Fibroblast of upper back skin (primary cell): Measurements from ENCODE around the gene FHOD3.
"Not testable (repeated sequence)": the region's sequence is repeated elsewhere in the genome, so short reads cannot be mapped to it uniquely, and the experiment has no call there.

Experiments
- DNase-seq: peaks from one replicate; pipeline ENCODE4 v3.0.0-alpha.2; 2013

FHOD3 gene

GRCh38 chr18:36530676-36531405, 233.3 kb downstream of the FHOD3 start:
- DNase-seq, result no peak

DNA sequence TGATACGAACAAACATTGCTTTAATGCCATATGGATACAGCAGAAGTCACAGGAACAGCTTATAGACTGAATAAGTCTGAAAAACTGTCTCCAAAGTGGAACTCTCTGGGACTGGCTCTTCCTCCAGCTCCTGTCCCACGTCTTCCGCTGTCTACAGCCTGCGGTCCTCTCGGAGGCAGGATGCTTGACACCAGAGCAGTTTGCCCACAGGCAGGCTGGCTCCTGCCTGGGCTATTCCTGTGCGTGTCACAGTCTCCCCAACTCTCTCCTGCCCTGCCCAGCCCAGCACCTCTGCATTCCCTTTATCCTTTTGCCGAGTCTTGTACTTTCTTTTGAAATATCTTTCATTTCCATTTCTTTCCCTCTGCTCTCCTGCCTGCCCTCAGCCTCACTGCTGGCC, 234.1 kb downstream of the FHOD3 start:
- DNase-seq, result no peak

- peak; percentile 53 for DNase-seq
These were observed 234.9 kb downstream of the FHOD3 start for GRCh38 chr18:36532394-36532793.

DNA sequence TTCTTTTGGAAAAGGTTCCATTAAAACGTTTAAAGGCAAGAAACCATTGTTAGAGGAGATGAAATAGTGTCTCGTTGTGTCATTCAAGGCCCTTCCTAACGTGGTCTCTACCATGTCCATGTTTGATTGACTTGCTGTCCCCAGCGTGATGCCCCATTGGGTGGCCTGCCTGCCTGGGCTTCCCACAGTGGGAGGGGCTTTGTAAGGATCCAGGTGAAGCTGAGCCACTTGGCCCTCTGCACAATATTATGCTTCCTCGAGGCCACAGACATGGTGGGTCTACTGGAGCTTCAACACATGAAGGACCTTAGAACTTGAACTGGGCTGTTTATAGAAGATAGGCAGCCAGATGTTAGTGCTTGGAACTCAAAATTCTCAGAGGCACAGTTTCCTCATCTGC, 235.3 kb downstream of the FHOD3 start:
- DNase-seq, result no peak

DNA sequence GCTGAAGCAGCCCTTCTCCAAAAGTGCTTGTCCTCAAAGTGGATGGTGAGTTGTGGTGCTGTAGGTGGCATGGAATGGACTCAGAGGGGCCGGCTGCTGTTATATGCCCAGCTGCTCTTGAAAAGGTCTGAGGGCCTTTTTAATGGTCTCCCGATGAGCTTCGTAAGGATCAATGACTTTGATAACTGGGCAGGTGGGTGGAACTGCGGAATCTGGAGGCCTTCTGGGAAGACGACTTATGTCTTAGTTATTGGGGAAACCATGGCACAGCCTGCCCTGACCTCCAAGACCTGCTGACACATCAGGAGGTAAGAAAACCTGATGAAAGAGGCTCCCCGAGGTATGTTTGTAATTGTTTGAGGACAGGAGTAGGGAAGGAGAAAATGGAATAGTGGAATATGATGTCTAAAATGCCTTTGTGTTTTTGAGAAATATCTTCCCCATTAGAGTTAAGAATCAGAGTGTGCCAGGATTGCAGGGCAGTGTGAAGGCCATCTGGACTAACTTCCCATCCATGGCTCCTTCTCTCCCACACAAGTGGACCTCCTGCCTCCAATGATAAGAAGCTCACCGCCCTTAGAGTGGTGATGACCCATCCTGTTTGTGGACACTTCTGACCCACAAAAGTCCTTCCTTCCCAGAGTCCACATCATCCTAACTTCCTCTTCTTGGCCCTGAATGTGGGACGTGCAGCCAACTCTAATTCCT, 236.1 kb downstream of the FHOD3 start:
- no peak for DNase-seq

DNA sequence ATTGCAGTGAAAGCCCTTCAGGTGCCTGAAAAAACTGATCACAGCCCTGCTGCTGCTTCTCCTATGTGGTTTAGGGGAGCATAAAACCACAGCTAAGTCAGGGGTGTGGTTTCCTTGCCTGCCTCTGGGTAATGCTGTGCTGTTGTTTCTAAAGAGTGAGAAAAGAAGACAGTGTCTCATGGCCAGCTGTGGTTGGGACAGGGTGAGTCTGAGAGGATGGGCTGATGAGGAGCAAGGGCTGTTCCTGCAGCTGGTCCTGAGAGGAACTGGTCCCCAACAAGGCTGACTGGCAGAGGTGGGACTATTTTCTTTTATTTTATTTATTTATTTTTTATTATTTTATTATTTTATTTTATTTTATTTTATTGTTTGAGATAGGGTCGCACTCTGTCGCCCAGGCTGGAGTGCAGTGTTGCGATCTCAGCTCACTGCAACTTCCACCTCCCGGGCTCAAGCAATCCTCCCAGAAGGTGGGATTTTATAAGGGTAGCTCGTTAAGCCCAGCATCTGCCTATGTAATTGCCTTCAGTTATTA, 236.7 kb downstream of the FHOD3 start:
- DNase-seq, result no peak

DNA sequence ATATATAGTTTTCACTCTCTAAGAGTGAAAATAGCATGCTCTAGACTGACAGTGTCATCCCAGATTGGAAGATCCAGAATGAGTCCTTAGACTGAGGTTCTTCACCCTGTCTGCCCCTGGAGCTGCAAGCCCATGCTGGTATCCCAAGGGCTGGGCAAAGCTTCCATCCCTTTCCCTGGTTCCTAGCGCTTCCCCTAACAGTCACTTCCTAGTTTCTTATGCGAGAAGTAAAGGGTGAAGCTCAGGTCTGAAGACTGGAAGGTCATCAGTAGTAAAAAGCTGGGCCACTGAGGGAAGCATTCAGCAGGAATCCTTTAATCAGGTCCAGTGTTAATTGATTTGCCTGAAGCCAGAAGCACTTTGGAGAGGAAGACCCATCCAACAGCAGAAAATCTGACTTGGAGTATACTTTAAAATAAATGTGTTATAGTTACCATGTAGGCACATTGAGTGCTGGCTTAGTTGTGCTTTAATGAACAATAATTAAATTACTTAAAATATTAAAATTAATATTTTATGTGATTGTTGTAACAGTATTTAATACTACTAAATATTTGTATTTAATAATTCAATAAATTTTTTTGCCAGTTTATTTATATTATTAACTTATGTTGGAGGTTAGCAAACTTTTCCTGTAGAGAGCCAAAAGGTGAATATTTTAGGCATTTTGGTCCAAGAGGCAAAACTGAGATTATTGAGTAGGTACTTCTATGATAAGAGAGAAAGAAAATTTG, 237.9 kb downstream of the FHOD3 start:
- DNase-seq, result no peak

GRCh38 chr18:36536426-36536825, 238.9 kb downstream of the FHOD3 start:
- no peak for DNase-seq

DNA sequence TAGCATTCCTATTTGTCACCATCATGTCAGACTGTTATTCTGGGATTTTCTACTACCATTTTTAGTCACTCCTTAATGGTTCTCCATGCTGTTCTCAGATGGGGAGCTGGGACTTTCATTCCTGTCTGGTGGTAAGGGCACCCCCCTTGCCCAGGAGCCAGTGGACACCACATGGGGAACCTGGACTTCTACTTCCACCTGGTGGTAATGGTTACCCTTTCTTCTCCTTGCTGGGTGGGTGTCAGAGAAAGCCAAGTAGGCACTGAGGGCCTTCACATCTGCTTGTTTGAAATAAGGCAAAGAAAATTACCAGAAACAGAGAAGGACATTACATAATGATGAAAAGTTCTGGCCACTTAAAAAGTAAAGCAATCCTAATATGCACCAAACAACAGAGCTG, 239.8 kb downstream of the FHOD3 start:
- DNase-seq, result no peak

DNA sequence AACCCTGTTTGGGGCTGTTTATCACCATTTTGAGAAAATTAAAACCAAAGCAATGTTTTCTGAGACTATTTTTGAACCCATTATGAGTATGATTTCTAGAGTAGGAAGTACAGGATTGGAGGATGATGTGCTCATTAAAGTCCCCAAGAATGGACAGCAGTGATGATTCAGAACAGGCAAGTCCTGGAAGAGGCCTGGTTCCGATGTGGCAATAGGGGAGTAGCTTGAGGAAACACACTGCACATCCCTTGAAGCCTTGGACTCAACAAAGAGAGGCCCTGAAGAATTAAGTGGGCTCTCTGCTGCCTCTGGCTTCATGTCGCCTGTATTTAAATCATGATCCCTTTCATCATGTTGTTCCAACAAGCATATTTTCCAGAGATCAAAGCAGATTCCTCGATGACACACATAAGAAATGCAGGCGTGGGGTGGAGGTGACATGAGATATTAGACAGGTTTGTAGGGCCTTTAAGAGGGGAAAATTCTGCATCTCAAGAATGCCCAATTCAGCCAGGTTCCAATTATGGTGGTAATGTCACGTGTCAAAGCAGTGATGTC, 242.2 kb downstream of the FHOD3 start:
- DNase-seq, result peak; percentile 29

DNA sequence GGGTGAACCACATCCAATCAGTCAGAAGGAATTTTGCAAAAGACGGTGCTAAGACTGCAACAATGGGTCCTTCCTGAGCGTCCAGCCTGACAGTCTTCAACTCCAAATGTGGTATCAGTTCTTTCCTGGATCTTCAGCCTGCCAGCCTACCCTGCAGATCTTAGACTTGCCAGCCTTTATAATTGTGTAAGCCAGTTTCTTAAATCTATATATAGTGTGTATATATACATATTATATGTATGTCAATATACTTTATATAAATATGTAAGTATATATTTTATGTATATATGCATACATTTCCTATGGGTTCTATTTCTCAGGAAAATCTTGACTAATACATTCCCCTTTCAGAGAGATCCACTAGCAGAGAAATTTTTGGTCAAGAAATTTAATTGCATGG, 245.5 kb downstream of the FHOD3 start:
- no peak for DNase-seq

- peak; percentile 14 for DNase-seq
These were observed 246.6 kb downstream of the FHOD3 start for GRCh38 chr18:36543991-36544725.

DNA sequence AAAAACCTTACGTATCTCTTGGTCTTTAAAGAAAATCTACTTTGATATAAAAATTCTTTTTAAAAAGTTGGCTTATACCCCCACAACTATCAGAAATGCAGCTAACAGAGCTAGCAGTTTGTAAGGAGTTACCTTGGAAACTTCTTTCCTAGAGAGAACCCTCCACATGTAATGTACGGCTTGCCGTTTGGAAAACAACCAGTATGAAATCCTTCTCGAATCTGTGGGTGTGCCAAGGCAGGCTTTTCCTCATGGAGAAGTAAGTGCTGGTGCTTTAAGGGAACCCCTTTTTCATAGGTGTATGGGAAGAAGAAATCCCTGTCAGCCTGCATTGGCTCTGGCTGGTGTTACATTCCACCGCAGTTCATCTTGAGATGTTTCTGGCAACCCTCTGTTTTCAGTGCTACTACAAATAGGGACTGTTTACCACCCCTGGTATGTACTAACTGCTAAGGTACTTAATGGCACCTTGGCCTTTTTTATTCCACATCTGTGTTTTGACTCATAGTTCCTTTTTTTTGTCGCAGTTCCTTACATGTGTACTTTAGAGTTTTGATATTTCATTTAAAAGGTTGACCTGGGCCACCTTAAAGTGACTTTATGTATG, 248.4 kb downstream of the FHOD3 start:
- DNase-seq, result no peak

- DNase-seq, result no peak
These were observed 249.4 kb downstream of the FHOD3 start for GRCh38 chr18:36546876-36547275.

GRCh38 chr18:36547544-36547943, 250.0 kb downstream of the FHOD3 start:
- DNase-seq, result no peak

GRCh38 chr18:36551274-36551673, 253.8 kb downstream of the FHOD3 start:
- not testable (repeated sequence) for DNase-seq

DNA sequence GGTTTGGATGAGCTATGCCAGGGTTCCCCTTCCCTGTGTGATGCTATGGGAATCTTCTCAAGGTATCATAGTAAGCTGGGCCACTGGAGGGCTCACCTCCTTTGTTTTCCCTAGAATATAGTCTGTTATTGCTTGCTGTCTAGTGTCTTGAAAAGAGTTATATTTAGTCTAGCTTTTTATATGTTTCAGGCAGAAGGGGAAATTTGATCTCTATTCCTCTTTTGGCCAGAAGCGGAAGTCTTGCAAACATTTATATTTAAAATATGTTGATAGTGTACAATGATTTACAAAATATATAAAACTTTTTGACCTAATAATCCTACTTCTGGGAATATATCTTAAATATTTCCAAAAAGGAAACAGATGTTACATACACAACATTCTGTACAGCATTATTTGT, 260.7 kb downstream of the FHOD3 start:
- no peak for DNase-seq

GRCh38 chr18:36559149-36559857, 261.8 kb downstream of the FHOD3 start:
- no peak for DNase-seq

DNA sequence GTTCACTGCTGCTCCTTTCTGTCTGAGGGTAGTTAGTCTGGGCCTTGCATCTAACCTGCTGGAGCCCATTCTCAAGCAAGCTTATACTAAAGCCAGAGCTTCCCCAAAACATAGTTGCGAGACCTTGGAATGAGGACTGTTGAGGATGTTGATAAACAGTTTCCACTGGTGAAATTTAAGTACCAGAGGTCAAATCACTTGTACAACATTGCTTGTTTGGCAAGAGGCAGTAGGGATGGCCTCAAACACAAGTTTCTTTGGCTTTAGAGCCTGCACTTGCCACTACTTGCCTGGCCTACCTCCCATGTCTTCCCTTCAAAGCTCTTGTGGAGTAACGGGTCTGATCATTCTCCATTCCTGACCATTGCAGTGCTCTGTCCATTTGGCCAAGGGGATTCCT, 262.7 kb downstream of the FHOD3 start:
- DNase-seq, result no peak

DNA sequence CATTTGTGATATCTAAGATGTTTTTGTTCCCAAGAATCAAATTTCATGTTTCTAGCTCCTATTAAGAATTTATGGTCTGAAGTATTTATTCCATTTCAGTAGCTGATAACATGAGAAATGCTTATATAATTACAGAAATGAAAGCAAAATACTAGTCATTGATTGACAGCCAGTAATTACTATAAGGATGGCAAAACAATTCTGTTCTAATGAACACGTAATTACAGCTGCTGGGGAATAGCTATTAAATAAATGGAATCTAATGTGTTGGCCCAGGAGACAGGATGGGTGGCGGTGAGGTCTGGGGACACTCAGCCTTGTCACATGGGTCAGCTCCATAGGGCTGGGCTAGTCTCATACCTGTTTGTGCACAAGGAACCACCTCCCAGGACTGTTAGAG, 263.5 kb downstream of the FHOD3 start:
- no peak for DNase-seq

- DNase-seq, result no peak
These were observed 267.3 kb downstream of the FHOD3 start for GRCh38 chr18:36564841-36565240.

GRCh38 chr18:36567800-36568199, 270.3 kb downstream of the FHOD3 start:
- DNase-seq, result no peak
